ENCODE measurements around the gene SNX30.

The SNX30 gene

DNA sequence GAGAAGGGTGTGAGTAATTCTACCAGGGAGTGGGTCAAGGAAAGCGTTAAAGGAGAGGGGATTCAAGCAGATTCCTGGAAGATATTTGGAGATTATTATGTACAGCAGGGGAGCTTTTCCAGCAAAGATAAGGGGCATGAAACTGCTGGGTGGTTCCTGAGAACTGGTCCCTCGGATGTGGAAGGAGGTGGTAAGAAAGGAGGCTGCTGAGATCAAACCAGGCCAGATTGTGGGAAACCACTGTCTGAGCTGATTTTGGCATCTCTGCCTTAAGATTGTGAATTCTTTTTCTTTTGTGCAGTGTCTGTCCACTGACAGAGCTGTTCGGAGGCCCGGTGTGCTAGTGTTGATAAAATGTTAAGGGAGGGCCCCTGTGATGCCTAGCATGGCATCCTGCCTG is 45.4 kb downstream of the SNX30 start:
- no peaks in the 10 kb centered on the region for H3K27me3 ChIP-seq (ENCODE audit: insufficient read depth, low read length)
- no peaks in the 10 kb centered on the region for H3K4me1 ChIP-seq (ENCODE audit: control insufficient read depth, insufficient read depth, low read length, unreplicated experiment)
- no peak overlapping the region for H2AFZ ChIP-seq (ENCODE audit: low read length, unreplicated experiment)
- H3K79me2 ChIP-seq (ENCODE audit: control insufficient read depth, insufficient read depth, low read length, unreplicated experiment): no peaks in the 10 kb centered on the region
- no peak overlapping the region for H3K4me3 ChIP-seq (ENCODE audit: low read depth, low read length)
- H3K27ac ChIP-seq (ENCODE audit: low read depth, low read length): no peak overlapping the region
- no peaks in the 10 kb centered on the region for H3K36me3 ChIP-seq (ENCODE audit: insufficient read depth, low read length)

DNA sequence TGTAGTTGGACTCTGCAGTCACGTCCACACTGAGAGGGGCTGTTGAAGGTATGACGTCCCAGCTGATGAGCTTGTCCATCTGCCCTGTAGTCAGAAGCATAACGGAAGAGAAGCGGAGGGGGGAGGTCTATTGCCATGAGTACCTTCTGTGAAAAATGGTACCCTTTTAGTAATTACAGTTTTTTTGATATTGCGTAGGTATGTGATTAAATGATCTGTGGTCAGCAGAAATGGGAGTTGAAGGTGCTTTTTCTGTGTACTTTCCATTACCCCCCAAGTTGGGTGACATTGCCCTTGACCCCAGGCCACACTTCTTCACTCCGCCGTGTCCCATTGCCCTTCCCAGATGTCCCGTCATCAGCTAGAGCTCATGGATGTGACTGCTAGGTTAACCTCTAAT is 45.9 kb downstream of the SNX30 start:
- Histone ChIP-seq H3K79me2 (ENCODE audit: control insufficient read depth, insufficient read depth, low read length, unreplicated experiment) (no peaks in the 10 kb centered on the region), H3K27ac (ENCODE audit: low read depth, low read length) (no peak overlapping the region), H3K4me3 (ENCODE audit: low read depth, low read length) (no peak overlapping the region), H3K27me3 (ENCODE audit: insufficient read depth, low read length) (no peaks in the 10 kb centered on the region), H2AFZ (ENCODE audit: low read length, unreplicated experiment) (no peak overlapping the region), H3K36me3 (ENCODE audit: insufficient read depth, low read length) (no peaks in the 10 kb centered on the region), H3K4me1 (ENCODE audit: control insufficient read depth, insufficient read depth, low read length, unreplicated experiment) (no peaks in the 10 kb centered on the region)

DNA sequence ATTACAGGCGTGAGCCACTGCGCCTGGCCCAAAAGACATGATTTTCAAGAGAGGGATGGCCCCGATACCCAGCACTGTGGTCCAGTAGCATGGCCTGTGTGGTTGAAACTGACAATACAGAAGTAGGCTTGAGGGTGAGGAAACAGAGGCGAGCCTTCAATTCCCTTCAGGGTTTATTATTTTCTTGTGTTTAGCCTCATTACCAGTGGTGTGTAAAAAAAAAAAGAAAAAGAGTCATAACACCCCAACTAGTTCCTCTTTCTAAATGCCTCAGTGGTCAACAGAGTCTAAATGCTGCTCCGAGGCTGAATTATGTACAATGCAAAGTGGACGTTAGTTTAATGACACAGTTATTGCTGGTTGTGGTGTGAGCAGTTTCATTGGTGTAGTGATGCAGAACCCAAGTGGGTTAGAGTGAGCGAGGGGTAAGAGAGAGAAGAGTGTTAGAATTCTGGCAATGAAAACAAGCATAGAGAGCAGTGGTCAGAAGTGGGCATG is 58.8 kb downstream of the SNX30 start:
- Histone ChIP-seq H3K4me1 (ENCODE audit: control insufficient read depth, insufficient read depth, low read length, unreplicated experiment) (no peaks in the 10 kb centered on the region), H3K79me2 (ENCODE audit: control insufficient read depth, insufficient read depth, low read length, unreplicated experiment) (no peaks in the 10 kb centered on the region), H2AFZ (ENCODE audit: low read length, unreplicated experiment) (no peak overlapping the region), H3K36me3 (ENCODE audit: insufficient read depth, low read length) (no peaks in the 10 kb centered on the region), H3K27me3 (ENCODE audit: insufficient read depth, low read length) (no peaks in the 10 kb centered on the region), H3K27ac (ENCODE audit: low read depth, low read length) (no peak overlapping the region), H3K4me3 (ENCODE audit: low read depth, low read length) (no peak overlapping the region)

DNA sequence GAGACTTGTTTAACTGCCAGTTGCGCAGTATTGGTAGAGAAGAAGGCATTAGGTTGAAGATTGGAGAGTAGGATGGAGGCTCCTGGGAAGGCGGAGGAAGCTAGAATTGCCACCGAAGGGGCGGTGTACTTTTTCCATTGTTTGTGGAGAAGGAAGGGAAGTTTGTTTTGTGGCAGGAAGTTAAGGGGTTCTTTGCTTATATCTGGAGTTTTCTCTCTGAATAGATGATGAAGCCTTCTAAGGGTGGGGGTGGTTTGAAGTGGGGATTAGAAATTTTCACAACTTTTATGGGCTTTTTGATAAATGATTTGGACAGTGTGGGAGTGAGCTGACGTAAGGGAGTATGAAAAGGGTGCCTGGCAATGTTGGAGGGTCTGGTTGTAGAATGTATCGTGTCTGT is 59.3 kb downstream of the SNX30 start:
- Histone ChIP-seq H3K36me3 (ENCODE audit: insufficient read depth, low read length) (no peaks in the 10 kb centered on the region), H3K4me3 (ENCODE audit: low read depth, low read length) (no peak overlapping the region), H2AFZ (ENCODE audit: low read length, unreplicated experiment) (no peak overlapping the region), H3K27me3 (ENCODE audit: insufficient read depth, low read length) (no peaks in the 10 kb centered on the region), H3K27ac (ENCODE audit: low read depth, low read length) (no peak overlapping the region), H3K4me1 (ENCODE audit: control insufficient read depth, insufficient read depth, low read length, unreplicated experiment) (no peaks in the 10 kb centered on the region), H3K79me2 (ENCODE audit: control insufficient read depth, insufficient read depth, low read length, unreplicated experiment) (no peaks in the 10 kb centered on the region)

DNA sequence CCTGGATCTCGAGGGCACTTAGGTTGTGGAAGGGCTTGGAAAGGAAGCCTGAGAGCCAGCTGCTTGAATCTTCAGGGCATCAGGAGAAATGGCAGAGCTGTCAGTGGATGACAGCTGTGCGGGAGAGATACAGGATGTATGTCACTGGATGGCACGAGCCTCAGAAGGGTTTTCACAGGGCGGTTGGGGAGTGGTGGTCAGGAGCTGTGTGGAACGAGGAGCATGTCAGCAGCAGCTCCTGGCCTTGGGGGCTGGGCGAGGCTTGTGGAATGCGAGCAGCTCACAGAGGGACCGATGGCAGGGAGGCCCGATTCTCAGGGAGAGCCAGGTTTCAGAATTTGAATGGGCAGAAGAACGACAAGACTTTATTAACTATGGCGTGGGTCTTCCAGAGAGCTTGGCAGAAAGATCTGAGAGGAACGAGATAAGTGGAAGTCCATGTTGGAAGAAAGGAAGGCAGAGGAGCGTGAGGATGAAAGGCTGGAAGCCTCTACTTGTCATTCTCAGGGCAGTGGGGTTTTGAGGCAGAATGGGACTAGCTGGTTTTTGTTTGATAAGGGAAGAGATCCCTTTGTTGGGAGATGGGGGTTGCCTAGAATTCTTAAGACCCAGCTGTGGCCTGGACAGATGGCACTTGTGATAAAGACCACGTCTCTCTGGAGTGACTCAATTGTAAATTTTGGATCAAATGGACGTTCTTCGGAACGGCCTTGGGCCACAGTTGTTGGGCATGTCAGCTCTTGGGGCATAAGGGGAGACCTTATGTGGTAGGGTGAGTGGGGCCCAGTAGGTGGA is 60.3 kb downstream of the SNX30 start:
- H3K4me1 ChIP-seq (ENCODE audit: control insufficient read depth, insufficient read depth, low read length, unreplicated experiment): no peaks in the 10 kb centered on the region
- H3K4me3 ChIP-seq (ENCODE audit: low read depth, low read length): no peak overlapping the region
- H3K27me3 ChIP-seq (ENCODE audit: insufficient read depth, low read length): no peaks in the 10 kb centered on the region
- no peak overlapping the region for H2AFZ ChIP-seq (ENCODE audit: low read length, unreplicated experiment)
- no peaks in the 10 kb centered on the region for H3K36me3 ChIP-seq (ENCODE audit: insufficient read depth, low read length)
- H3K27ac ChIP-seq (ENCODE audit: low read depth, low read length): no peak overlapping the region
- no peaks in the 10 kb centered on the region for H3K79me2 ChIP-seq (ENCODE audit: control insufficient read depth, insufficient read depth, low read length, unreplicated experiment)

DNA sequence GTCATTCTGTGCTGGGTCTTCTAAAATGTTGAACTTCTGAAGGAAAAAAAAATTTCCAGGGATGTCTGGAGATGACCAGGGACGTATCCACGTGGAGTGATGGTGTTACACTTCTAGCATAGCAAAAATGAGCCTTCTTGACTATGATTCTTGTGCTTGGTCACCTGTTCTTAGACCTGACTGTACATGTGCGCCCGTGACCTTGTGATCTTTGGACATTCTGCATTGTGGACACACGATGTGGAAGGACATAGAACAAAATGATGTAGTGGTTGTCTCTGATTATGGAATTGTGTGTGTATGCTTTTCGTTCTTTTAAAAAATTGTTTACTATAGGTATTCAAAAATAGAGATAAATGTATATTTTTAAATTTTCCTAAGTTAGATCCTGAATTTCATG is 61.0 kb downstream of the SNX30 start:
- H3K4me3 ChIP-seq (ENCODE audit: low read depth, low read length): no peak overlapping the region
- H3K27ac ChIP-seq (ENCODE audit: low read depth, low read length): no peak overlapping the region
- H3K4me1 ChIP-seq (ENCODE audit: control insufficient read depth, insufficient read depth, low read length, unreplicated experiment): peaks cover 3% of the 10 kb centered on the region
- H3K79me2 ChIP-seq (ENCODE audit: control insufficient read depth, insufficient read depth, low read length, unreplicated experiment): no peaks in the 10 kb centered on the region
- no peaks in the 10 kb centered on the region for H3K27me3 ChIP-seq (ENCODE audit: insufficient read depth, low read length)
- H3K36me3 ChIP-seq (ENCODE audit: insufficient read depth, low read length): no peaks in the 10 kb centered on the region
- H2AFZ ChIP-seq (ENCODE audit: low read length, unreplicated experiment): no peak overlapping the region

DNA sequence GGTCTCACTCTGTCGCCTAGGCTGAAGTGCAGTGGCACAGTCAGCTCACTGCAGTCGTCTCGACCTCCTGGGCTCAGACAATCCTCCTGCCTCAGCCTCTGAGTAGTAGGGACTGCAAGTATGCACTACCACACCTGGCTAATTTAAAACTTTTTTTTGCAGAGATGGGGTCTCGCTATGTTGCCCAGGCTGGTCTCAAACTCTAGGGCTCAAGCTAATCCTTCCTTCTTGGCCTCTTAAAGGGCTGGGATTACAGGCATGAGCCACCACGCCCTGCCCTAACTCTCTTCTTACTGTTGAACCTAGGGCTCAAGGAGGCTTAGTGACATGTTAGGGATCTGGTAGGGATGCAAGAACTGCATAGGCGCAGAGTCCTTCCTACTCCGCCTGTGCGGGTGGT is 65.3 kb downstream of the SNX30 start:
- Histone ChIP-seq H3K4me1 (ENCODE audit: control insufficient read depth, insufficient read depth, low read length, unreplicated experiment) (peaks cover 19% of the 10 kb centered on the region), H2AFZ (ENCODE audit: low read length, unreplicated experiment) (no peak overlapping the region), H3K4me3 (ENCODE audit: low read depth, low read length) (no peak overlapping the region), H3K79me2 (ENCODE audit: control insufficient read depth, insufficient read depth, low read length, unreplicated experiment) (no peaks in the 10 kb centered on the region), H3K27me3 (ENCODE audit: insufficient read depth, low read length) (no peaks in the 10 kb centered on the region), H3K36me3 (ENCODE audit: insufficient read depth, low read length) (no peaks in the 10 kb centered on the region), H3K27ac (ENCODE audit: low read depth, low read length) (no peak overlapping the region)

DNA sequence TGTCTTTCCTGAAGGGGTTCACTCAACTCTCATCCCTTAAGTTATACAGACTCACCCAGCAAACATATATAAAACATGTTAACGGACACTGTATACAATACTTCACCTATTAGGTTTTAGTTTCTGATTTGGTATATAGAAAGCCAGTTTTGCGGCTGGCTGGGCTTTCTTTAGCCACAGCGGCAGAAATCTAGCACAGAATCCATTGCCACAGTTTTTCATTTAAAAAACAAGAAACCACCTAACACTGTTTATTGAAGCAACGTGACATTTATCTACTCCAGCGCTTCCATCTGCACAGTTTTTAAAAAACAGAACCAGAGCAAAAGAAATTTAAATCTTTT is 67.3 kb downstream of the SNX30 start:
- Histone ChIP-seq H3K4me1 (ENCODE audit: control insufficient read depth, insufficient read depth, low read length, unreplicated experiment) (peaks cover 22% of the 10 kb centered on the region), H3K4me3 (ENCODE audit: low read depth, low read length) (peak overlapping the region; percentile 65), H3K27ac (ENCODE audit: low read depth, low read length) (no peak overlapping the region)

DNA sequence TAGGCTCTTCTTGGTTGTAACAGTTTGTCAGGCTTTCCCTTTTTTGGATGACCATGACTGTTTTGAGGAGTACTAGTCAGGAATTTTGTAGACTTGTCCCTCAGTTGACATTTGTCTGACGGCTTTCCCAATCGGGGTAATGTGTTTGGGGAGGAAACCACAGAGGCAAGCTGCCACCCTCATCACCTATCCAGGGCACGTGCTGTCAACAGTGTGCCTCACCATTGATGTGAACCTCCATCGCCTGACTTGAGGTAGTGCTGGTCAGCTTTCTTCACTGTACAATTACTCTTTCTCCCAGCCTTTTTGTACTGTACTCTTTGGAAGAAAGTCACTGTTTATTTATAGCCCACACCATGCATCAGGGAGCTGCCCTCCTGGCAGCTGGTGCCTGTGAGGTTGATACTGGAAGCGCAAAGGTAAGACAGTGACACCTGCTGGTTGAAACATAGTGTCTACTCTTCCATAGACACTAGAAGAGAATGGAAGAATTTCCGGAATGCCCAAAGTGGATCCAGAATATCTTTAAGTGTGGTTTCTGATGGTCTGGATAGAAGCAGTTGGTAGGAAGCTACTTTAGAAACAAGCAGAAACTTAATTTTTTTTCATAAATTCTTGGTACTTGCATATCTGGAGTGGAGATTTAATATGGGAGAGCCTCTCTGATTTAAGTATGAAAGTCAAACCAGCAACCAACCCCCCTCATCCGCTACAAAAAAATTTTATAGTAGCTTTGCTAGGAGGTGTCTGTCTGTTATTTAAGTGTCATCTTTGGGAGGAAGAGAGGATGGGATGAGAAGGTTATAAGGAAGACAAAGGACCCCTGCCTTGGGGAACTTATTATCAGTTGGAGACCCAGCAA is 69.3 kb downstream of the SNX30 start:
- no peak overlapping the region for H3K27ac ChIP-seq (ENCODE audit: low read depth, low read length)
- no peaks in the 10 kb centered on the region for H3K36me3 ChIP-seq (ENCODE audit: insufficient read depth, low read length)
- no peaks in the 10 kb centered on the region for H3K27me3 ChIP-seq (ENCODE audit: insufficient read depth, low read length)
- H3K4me3 ChIP-seq (ENCODE audit: low read depth, low read length): no peak overlapping the region
- no peaks in the 10 kb centered on the region for H3K79me2 ChIP-seq (ENCODE audit: control insufficient read depth, insufficient read depth, low read length, unreplicated experiment)
- H3K4me1 ChIP-seq (ENCODE audit: control insufficient read depth, insufficient read depth, low read length, unreplicated experiment): peaks cover 22% of the 10 kb centered on the region
- H2AFZ ChIP-seq (ENCODE audit: low read length, unreplicated experiment): no peak overlapping the region

More for the DNA sequence above, 67.3 kb downstream of the SNX30 start:
- no peaks in the 10 kb centered on the region for H3K79me2 ChIP-seq (ENCODE audit: control insufficient read depth, insufficient read depth, low read length, unreplicated experiment)
- H2AFZ ChIP-seq (ENCODE audit: low read length, unreplicated experiment): no peak overlapping the region
- no peaks in the 10 kb centered on the region for H3K27me3 ChIP-seq (ENCODE audit: insufficient read depth, low read length)
- H3K36me3 ChIP-seq (ENCODE audit: insufficient read depth, low read length): no peaks in the 10 kb centered on the region

DNA sequence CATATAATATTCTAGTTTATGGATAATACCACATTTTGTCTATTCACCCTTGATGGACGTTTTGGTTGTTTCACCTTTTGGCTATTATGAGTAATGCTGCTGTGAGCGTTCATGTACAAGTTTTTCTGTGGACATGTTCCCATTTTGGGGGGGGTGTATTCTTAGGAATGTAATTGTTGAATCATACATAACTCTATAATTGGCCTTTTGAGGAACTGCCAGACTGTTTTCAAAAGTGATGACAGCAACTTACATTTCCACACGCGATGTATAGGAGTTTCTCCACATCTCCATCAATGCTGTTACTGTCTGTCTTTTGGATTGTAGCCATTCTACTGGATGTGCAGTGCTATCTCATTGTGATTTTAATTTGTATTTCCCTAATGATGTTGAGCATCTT is 70.3 kb downstream of the SNX30 start:
- Histone ChIP-seq H3K36me3 (ENCODE audit: insufficient read depth, low read length) (no peaks in the 10 kb centered on the region), H3K27ac (ENCODE audit: low read depth, low read length) (no peak overlapping the region), H2AFZ (ENCODE audit: low read length, unreplicated experiment) (no peak overlapping the region), H3K79me2 (ENCODE audit: control insufficient read depth, insufficient read depth, low read length, unreplicated experiment) (no peaks in the 10 kb centered on the region), H3K4me3 (ENCODE audit: low read depth, low read length) (no peak overlapping the region), H3K4me1 (ENCODE audit: control insufficient read depth, insufficient read depth, low read length, unreplicated experiment) (peaks cover 22% of the 10 kb centered on the region), H3K27me3 (ENCODE audit: insufficient read depth, low read length) (no peaks in the 10 kb centered on the region)

DNA sequence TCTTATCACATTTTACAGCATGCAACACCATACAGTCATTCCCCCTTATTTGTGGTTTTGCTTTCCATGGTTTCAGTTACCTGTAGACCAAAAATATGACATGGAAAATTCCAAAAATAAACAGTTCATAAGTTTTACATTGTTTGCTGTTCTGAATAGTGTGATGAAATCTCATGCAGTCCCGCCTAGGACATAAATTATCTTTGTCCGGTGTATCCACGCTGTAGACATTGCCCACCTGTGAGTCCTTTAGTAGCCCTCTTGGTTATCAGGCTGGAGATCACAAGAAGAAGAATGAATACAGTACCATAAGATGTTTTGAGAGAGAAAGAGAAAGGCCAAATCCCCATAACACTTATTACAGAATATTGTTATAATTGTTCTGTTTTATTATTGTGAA is 72.1 kb downstream of the SNX30 start:
- Histone ChIP-seq H3K4me1 (ENCODE audit: control insufficient read depth, insufficient read depth, low read length, unreplicated experiment) (peaks cover 10% of the 10 kb centered on the region), H2AFZ (ENCODE audit: low read length, unreplicated experiment) (no peak overlapping the region), H3K27me3 (ENCODE audit: insufficient read depth, low read length) (no peaks in the 10 kb centered on the region), H3K36me3 (ENCODE audit: insufficient read depth, low read length) (no peaks in the 10 kb centered on the region), H3K4me3 (ENCODE audit: low read depth, low read length) (no peak overlapping the region), H3K79me2 (ENCODE audit: control insufficient read depth, insufficient read depth, low read length, unreplicated experiment) (no peaks in the 10 kb centered on the region), H3K27ac (ENCODE audit: low read depth, low read length) (no peak overlapping the region)
